ENCODE data around the gene FOXP1.

Gene FOXP1

GRCh38 chr3:71250026-71250425, 333.5 kb downstream of the FOXP1 start:
- Histone ChIP-seq H3K4me1 (ENCODE audit: control insufficient read depth in 5 of 5, insufficient read depth in 5 of 5, low read length in 5 of 5) (peaks cover 0 to 39% (median 33%) of the 10 kb centered on the region in 5 donors), H3K9me3 (ENCODE audit: control insufficient read depth in 5 of 5, low read length in 5 of 5) (no peaks in the 10 kb centered on the region), H3K36me3 (ENCODE audit: control insufficient read depth in 5 of 5, insufficient read depth in 5 of 5, low read length in 5 of 5) (no peaks in the 10 kb centered on the region), H3K4me3 (ENCODE audit: low read depth in 1 of 5, low read length in 5 of 5) (no peak overlapping the region), H3K27ac (ENCODE audit: low read depth, low read length) (no peak overlapping the region), H3K27me3 (ENCODE audit: control insufficient read depth in 5 of 5, insufficient read depth in 4 of 5, low read length in 5 of 5) (no peaks in the 10 kb centered on the region), H3K9ac (ENCODE audit: low read length in 5 of 5) (no peak overlapping the region)

DNA sequence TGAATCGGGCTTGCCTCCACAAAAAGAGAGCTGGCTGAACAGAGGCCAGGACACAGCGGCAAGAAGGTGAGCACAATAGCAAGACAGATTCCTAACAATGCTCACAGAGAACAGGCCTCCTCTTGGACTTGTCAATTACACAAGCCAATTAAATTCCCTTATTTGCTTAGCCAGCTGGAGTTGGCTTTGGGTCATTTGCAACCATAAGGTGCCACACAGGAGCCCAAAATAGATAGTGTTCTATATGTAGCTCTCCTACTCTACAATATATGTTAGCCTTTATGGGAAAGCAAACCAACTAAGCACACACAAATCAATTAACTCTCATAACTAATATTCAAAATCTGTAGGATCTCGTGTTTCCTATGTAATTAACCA, 335.6 kb downstream of the FOXP1 start:
- Histone ChIP-seq H3K4me3 (ENCODE audit: low read depth in 1 of 5, low read length in 5 of 5) (no peak overlapping the region), H3K9me3 (ENCODE audit: control insufficient read depth in 5 of 5, low read length in 5 of 5) (no peaks in the 10 kb centered on the region), H3K27ac (ENCODE audit: low read depth, low read length) (no peak overlapping the region), H3K4me1 (ENCODE audit: control insufficient read depth in 5 of 5, insufficient read depth in 5 of 5, low read length in 5 of 5) (peaks cover 0 to 41% (median 32%) of the 10 kb centered on the region in 5 donors), H3K36me3 (ENCODE audit: control insufficient read depth in 5 of 5, insufficient read depth in 5 of 5, low read length in 5 of 5) (no peaks in the 10 kb centered on the region), H3K9ac (ENCODE audit: low read length in 5 of 5) (no peak overlapping the region), H3K27me3 (ENCODE audit: control insufficient read depth in 5 of 5, insufficient read depth in 4 of 5, low read length in 5 of 5) (no peaks in the 10 kb centered on the region)

DNA sequence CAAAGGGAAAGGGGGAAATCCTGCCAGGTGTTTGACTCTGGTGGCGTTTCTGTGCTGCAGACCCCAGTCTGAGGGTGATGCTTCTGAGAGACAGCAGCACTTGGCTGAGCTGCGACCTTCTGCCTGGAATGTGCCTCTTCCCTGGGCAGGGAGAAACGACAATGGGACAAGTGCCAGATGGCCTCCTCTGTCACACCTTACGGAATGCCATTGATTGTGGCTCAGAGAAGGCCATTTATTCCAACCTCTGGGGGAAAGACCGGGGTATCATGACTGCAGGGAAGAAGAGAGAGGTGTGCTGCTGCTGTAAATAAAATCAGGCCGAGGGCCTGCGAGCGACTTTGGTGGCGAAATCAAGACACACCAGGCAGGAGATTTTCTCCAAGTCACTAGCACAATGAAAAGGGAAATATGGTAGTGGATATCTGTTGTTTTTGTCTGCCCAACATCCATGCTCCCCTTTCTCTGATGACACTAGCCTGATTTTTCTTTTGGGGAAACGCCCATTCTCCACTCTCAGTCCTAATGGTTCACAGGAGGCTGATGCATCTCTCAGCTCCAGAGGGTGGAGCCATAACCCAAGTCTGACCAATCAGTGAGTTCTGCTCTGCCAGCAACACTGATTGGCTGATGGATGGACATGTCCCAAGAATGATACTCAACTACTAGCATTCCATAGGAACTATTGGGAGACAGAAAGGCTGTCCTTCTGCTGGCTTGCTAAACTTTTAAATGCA, 336.1 kb downstream of the FOXP1 start:
- H3K4me3 ChIP-seq (ENCODE audit: low read depth in 1 of 5, low read length in 5 of 5), result no peak overlapping the region
- no peak overlapping the region for H3K9ac ChIP-seq (ENCODE audit: low read length in 5 of 5)
- no peak overlapping the region for H3K27ac ChIP-seq (ENCODE audit: low read depth, low read length)
- H3K36me3 ChIP-seq (ENCODE audit: control insufficient read depth in 5 of 5, insufficient read depth in 5 of 5, low read length in 5 of 5), result no peaks in the 10 kb centered on the region
- no peaks in the 10 kb centered on the region for H3K27me3 ChIP-seq (ENCODE audit: control insufficient read depth in 5 of 5, insufficient read depth in 4 of 5, low read length in 5 of 5)
- H3K4me1 ChIP-seq (ENCODE audit: control insufficient read depth in 5 of 5, insufficient read depth in 5 of 5, low read length in 5 of 5), result peaks cover 0 to 41% (median 32%) of the 10 kb centered on the region in 5 donors
- no peaks in the 10 kb centered on the region for H3K9me3 ChIP-seq (ENCODE audit: control insufficient read depth in 5 of 5, low read length in 5 of 5)

DNA sequence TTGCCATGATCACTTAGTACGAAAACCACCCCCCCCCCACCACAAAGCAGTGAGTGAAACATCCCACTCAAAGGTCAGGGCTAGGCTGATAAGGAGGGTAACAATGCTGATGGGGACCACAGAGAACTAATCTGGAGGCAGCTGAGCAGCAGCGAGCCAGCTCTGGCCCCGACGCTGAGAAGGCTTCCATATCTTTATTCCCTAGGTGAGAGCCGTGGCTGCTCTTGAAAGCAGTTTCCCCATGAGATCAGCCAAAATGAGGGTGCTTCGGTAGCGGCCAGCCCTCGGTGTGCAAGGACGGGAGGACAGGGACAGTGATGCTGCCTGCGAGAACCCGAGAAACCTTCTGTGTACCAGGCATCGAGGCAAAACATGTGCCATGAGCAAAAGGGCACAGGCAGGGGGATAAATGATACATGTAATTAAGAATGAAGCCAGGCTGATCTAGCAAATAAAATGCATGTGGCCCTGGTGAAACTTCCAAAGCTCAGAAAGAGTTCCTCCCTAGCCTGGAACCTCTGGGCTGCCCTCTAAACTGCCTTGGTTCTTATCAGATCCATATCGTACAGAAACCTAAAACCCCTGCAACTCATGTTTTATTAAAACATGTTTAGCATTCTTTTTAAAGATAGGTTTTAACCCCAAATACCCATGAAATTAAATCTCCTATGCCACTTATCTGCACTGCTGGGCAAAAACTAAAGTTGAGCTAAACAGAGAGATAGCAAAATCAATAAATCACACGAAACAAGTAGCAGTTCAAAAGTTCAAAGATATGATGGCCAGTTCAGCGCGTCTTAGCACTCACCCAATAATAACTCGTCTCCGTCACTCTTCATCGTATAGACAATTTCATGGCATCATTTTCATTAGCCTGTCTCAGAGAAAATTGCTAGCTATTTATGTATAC, 337.3 kb downstream of the FOXP1 start:
- Histone ChIP-seq H3K9ac (ENCODE audit: low read length in 5 of 5) (no peak overlapping the region), H3K27ac (ENCODE audit: low read depth, low read length) (no peak overlapping the region), H3K27me3 (ENCODE audit: control insufficient read depth in 5 of 5, insufficient read depth in 4 of 5, low read length in 5 of 5) (no peaks in the 10 kb centered on the region), H3K36me3 (ENCODE audit: control insufficient read depth in 5 of 5, insufficient read depth in 5 of 5, low read length in 5 of 5) (no peaks in the 10 kb centered on the region), H3K4me3 (ENCODE audit: low read depth in 1 of 5, low read length in 5 of 5) (no peak overlapping the region), H3K9me3 (ENCODE audit: control insufficient read depth in 5 of 5, low read length in 5 of 5) (no peaks in the 10 kb centered on the region), H3K4me1 (ENCODE audit: control insufficient read depth in 5 of 5, insufficient read depth in 5 of 5, low read length in 5 of 5) (peaks cover 0 to 41% (median 32%) of the 10 kb centered on the region in 5 donors)

GRCh38 chr3:71244826-71245488, 338.6 kb downstream of the FOXP1 start:
- Histone ChIP-seq H3K9ac (ENCODE audit: low read length in 5 of 5) (peak overlapping the region in 1 of 5 donors; percentile 38), H3K27ac (ENCODE audit: low read depth, low read length) (no peak overlapping the region), H3K27me3 (ENCODE audit: control insufficient read depth in 5 of 5, insufficient read depth in 4 of 5, low read length in 5 of 5) (no peaks in the 10 kb centered on the region), H3K4me3 (ENCODE audit: low read depth in 1 of 5, low read length in 5 of 5) (peak overlapping the region in 1 of 5 donors; percentile 15), H3K9me3 (ENCODE audit: control insufficient read depth in 5 of 5, low read length in 5 of 5) (no peaks in the 10 kb centered on the region), H3K4me1 (ENCODE audit: control insufficient read depth in 5 of 5, insufficient read depth in 5 of 5, low read length in 5 of 5) (peaks cover 0 to 41% (median 33%) of the 10 kb centered on the region in 5 donors), H3K36me3 (ENCODE audit: control insufficient read depth in 5 of 5, insufficient read depth in 5 of 5, low read length in 5 of 5) (no peaks in the 10 kb centered on the region)

DNA sequence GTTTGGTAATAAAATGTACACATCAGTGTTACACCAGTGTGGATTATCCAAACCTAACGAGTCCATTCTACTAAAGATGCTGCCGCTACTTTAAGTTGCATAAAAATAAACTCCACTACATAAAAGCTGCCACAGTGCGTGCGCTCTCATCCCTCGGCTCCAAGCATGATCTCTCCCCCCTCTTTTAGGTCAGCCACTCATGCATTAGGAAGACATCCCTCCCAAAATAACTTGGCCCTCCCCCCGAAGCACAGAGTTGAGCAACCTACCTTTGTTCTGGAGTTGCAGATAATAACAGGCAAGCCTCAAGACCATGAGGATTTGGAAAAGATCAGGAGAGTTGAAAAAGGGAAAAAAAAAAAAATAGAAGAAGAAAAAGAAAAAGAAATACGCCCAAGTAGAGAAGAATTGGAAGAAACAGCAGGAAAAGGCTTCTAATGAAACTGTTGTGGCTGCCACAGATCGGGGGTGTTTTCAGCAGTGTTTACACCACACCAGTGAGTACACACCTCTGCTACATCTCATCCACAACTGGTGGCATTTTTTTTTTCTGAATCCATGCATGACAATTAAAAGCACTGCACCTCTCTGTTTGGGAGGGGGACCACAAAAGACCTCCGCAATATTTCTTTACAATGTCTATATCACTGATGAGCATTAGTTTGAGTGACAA, 339.2 kb downstream of the FOXP1 start:
- no peaks in the 10 kb centered on the region for H3K36me3 ChIP-seq (ENCODE audit: control insufficient read depth in 5 of 5, insufficient read depth in 5 of 5, low read length in 5 of 5)
- no peaks in the 10 kb centered on the region for H3K9me3 ChIP-seq (ENCODE audit: control insufficient read depth in 5 of 5, low read length in 5 of 5)
- no peaks in the 10 kb centered on the region for H3K27me3 ChIP-seq (ENCODE audit: control insufficient read depth in 5 of 5, insufficient read depth in 4 of 5, low read length in 5 of 5)
- H3K4me1 ChIP-seq (ENCODE audit: control insufficient read depth in 5 of 5, insufficient read depth in 5 of 5, low read length in 5 of 5), result peaks cover 0 to 40% (median 37%) of the 10 kb centered on the region in 5 donors
- no peak overlapping the region for H3K4me3 ChIP-seq (ENCODE audit: low read depth in 1 of 5, low read length in 5 of 5)
- H3K27ac ChIP-seq (ENCODE audit: low read depth, low read length), result no peak overlapping the region
- H3K9ac ChIP-seq (ENCODE audit: low read length in 5 of 5), result no peak overlapping the region

GRCh38 chr3:71243229-71243628, 340.3 kb downstream of the FOXP1 start:
- peaks cover 0 to 38% (median 27%) of the 10 kb centered on the region in 5 donors for H3K4me1 ChIP-seq (ENCODE audit: control insufficient read depth in 5 of 5, insufficient read depth in 5 of 5, low read length in 5 of 5)
- no peak overlapping the region for H3K27ac ChIP-seq (ENCODE audit: low read depth, low read length)
- H3K9me3 ChIP-seq (ENCODE audit: control insufficient read depth in 5 of 5, low read length in 5 of 5), result no peaks in the 10 kb centered on the region
- H3K36me3 ChIP-seq (ENCODE audit: control insufficient read depth in 5 of 5, insufficient read depth in 5 of 5, low read length in 5 of 5), result no peaks in the 10 kb centered on the region
- H3K27me3 ChIP-seq (ENCODE audit: control insufficient read depth in 5 of 5, insufficient read depth in 4 of 5, low read length in 5 of 5), result no peaks in the 10 kb centered on the region
- no peak overlapping the region for H3K9ac ChIP-seq (ENCODE audit: low read length in 5 of 5)
- no peak overlapping the region for H3K4me3 ChIP-seq (ENCODE audit: low read depth in 1 of 5, low read length in 5 of 5)

GRCh38 chr3:71241981-71242560, 341.5 kb downstream of the FOXP1 start:
- Histone ChIP-seq H3K4me1 (ENCODE audit: control insufficient read depth in 5 of 5, insufficient read depth in 5 of 5, low read length in 5 of 5) (peaks cover 0 to 32% (median 18%) of the 10 kb centered on the region in 5 donors), H3K9me3 (ENCODE audit: control insufficient read depth in 5 of 5, low read length in 5 of 5) (no peaks in the 10 kb centered on the region), H3K27me3 (ENCODE audit: control insufficient read depth in 5 of 5, insufficient read depth in 4 of 5, low read length in 5 of 5) (no peaks in the 10 kb centered on the region), H3K27ac (ENCODE audit: low read depth, low read length) (no peak overlapping the region), H3K36me3 (ENCODE audit: control insufficient read depth in 5 of 5, insufficient read depth in 5 of 5, low read length in 5 of 5) (no peaks in the 10 kb centered on the region), H3K9ac (ENCODE audit: low read length in 5 of 5) (no peak overlapping the region), H3K4me3 (ENCODE audit: low read depth in 1 of 5, low read length in 5 of 5) (no peak overlapping the region)

- peaks cover 0 to 32% (median 18%) of the 10 kb centered on the region in 5 donors for H3K4me1 ChIP-seq (ENCODE audit: control insufficient read depth in 5 of 5, insufficient read depth in 5 of 5, low read length in 5 of 5)
- H3K27ac ChIP-seq (ENCODE audit: low read depth, low read length), result no peak overlapping the region
Measured at GRCh38 chr3:71241246-71241901, 342.2 kb downstream of the FOXP1 start.

More at GRCh38 chr3:71241246-71241901, 342.2 kb downstream of the FOXP1 start:
- no peaks in the 10 kb centered on the region for H3K36me3 ChIP-seq (ENCODE audit: control insufficient read depth in 5 of 5, insufficient read depth in 5 of 5, low read length in 5 of 5)
- no peak overlapping the region for H3K9ac ChIP-seq (ENCODE audit: low read length in 5 of 5)
- no peak overlapping the region for H3K4me3 ChIP-seq (ENCODE audit: low read depth in 1 of 5, low read length in 5 of 5)
- no peaks in the 10 kb centered on the region for H3K9me3 ChIP-seq (ENCODE audit: control insufficient read depth in 5 of 5, low read length in 5 of 5)
- H3K27me3 ChIP-seq (ENCODE audit: control insufficient read depth in 5 of 5, insufficient read depth in 4 of 5, low read length in 5 of 5), result no peaks in the 10 kb centered on the region

Data from subcutaneous abdominal adipose tissue (tissue), 5 donors.